GM18519 (cell line): ENCODE measurements around the gene ZNF331.

Experiments
- ATAC-seq: cut with Tn5 transposase; IDR thresholded peaks from one replicate; pipeline ENCODE4 v1.9.1; 2021; ENCODE audit warnings: mild to moderate bottlenecking, moderate library complexity; ENCODE audit not compliant: unreplicated experiment, low FRiP score

ZNF331 gene

DNA sequence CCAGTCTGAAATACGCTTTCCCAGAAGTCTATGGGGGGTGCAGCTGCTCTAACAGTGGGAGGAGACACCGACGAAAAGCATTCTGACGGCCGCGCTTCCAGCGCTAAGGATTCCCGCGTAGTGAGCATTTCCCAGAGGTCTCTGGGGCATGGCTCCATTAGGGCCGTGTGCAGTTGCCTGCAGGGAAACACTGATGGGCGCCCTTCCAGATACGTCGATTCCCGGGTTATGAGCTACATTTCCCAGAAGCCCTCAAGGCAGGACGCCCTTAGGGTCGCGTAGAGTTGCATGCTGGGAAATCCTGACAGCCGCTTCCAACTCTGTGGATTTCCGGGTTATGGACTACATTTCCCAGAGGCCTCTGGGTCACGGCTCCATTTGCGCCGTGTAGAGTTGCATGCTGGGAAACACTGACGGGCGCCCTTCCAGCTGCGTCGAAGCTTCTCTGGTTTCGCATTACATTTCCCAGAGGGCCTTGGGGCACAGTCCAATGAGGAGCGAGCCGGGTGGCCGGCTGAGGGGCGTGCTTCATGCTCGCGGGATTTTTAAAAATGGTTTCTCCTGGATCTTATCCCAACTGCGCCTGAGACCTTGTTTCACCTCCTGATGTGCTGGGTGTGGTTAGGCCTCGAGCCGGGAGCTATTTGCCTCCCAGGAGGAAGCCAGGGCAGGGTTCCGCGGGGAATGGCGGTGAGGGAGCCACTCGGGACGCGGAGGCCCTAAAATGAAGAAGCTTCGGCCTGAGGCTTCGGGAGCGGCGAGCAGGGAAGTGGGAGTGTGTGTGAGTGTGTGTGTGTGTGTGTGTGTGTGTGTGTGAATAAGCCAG lies 17.2 kb upstream of the ZNF331 start:
- ATAC-seq: peak; percentile 91

- no peak for ATAC-seq
These were observed 16.4 kb upstream of the ZNF331 start for GRCh38 chr19:53521373-53522202.

DNA sequence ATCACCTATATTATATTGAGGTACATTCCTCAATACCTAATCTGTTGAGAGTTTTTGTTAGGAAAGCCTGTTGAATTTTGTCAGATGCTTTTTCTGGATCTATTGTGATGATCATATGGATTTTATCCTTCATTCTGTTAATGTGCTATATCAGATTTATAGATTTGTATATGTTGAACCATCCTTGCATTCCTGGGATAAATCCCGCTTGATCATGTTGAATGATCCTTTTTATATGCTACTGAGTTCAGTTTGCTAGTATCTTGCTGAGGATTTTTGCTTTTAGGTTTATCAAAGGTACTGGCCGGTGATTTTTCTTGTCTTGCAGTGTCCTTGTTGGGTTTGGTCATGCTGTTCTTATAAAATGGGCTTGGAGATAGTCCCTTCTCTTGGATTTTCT lies 12.0 kb upstream of the ZNF331 start:
- no peak for ATAC-seq

DNA sequence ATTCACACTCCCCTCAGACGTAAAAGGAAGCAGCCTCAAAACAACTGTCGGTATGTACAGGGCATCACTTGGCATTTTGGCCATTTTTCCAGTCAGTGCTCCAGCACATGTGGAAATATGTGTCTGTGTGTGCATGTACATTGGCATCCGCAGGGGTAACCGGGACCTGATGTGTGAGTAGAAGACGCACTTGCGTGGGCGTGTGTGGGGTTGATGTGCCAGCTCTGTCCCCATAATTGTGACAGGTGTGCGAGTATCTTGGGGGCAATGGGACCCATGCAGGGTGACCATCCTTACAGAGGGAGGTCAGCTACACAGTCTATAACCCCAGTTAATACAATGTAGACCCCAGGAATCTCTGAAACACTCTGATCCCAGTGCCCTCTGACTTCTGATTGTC lies 7.3 kb upstream of the ZNF331 start:
- no peak for ATAC-seq

DNA sequence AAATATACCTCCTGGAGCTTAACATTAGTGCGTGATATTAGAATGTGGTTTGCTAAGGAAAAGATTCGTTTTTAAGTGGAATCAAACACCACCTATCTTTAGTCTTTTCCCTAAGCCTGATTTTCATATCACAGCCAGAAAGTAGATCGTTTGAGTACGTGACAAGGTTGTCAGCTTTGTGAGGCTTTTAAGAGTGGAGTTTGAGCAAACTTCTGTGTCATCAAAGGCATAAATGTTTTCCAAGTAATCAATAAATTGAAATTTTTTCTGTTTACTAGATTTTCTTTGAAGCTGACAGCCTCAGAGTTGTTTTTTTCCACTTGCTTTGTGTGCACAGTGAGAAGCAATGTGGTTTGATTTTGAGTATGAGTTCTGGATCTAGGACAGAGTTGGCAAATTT lies 6.5 kb upstream of the ZNF331 start:
- no peak for ATAC-seq

GRCh38 chr19:53532362-53532761 lies 5.6 kb upstream of the ZNF331 start:
- no peak for ATAC-seq

DNA sequence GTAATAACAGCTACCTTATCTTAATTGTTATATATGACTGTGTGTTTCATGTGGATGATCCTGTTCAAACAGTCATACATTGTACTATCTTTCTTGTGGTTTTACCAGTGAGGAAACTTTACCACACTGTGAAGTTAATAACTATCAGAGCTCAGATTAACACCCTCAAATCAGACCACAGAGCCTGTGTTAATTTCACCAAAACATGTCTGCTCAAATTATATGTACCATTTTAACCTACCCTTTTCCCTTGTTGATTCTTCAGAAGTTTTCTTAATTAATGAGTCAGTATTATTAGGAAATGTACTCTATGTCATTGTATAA lies 1.8 kb upstream of the ZNF331 start:
- ATAC-seq: no peak

DNA sequence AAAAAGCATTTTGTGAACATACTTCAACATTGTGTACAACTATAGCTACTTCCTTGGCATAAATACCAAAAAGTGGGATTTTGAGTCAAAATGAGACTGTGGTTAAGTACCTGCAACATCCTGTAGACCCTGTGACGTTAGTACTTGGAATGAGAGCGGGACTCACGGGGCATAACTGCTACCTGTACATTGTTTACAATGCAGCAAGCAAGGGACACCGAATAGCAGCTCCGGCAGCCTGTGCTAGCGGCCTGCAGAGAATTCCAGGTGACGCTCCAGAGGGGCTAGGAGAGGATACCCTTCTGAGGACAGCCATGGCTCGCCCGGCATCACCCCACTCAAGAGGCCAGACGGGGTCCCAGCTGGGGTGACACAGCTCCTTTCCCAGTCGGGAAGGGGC lies 824 bp upstream of the ZNF331 start:
- ATAC-seq: no peak

GRCh38 chr19:53538378-53539109 lies 599 bp downstream of the ZNF331 start:
- no peak for ATAC-seq

DNA sequence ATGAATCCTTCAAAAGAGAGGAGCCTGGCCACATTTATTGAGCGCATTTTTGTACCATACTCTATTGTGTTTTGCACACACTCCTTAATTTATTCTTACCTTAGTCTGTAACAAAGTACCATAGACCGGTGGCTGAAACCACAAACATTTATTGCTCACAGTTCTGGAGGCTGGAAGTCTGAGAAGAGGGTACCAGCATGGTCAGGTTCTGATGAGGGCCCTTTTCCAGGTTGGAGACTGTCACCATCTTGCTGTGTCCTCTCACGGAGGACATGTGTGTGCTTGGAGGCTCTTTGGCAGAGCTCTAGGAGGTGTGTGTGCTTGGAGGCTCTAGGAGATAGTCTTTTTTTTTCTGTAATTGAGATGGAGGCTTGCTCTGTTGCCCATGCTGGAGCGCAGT lies 2.1 kb downstream of the ZNF331 start:
- ATAC-seq: no peak

GRCh38 chr19:53541971-53542370 lies 4.0 kb downstream of the ZNF331 start:
- no peak for ATAC-seq

- ATAC-seq: no peak
These were observed 7.5 kb downstream of the ZNF331 start for GRCh38 chr19:53545271-53546065.

DNA sequence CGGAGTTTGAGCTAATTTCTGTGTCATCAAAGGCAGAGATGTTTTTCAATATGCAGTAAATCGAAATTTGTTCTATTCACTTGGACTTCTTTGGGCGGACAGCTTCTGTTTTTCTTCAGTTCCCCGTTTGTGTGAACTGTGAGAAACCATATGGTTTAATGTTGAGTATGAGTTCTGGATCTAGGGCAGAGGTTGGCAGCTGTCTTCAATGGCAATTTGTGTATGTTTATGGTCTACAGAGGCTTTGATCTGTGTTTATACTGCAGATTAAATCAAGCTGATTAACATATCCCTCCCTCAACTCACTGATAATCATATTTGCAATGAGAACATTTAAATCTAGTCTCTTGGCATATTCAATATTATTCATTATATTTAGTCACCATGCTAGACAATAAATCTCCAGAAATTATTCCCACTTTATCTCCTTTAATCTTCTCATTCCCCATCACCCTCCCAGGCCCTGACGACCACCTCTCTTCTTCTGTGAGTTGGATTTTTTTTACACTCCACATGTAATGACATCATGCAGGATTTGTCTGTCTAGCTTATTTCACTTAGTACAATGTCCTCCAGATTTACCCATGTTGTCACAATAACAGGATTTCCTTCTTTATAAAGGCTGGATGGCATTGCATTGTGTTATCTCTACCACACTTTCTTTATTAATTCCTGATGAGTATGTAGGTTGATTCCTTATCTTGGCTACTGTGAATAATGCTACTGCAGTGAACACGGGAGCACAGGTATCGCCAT lies 9.0 kb downstream of the ZNF331 start:
- no peak for ATAC-seq

- ATAC-seq: no peak
These were observed 11.4 kb downstream of the ZNF331 start for GRCh38 chr19:53549340-53549739.

DNA sequence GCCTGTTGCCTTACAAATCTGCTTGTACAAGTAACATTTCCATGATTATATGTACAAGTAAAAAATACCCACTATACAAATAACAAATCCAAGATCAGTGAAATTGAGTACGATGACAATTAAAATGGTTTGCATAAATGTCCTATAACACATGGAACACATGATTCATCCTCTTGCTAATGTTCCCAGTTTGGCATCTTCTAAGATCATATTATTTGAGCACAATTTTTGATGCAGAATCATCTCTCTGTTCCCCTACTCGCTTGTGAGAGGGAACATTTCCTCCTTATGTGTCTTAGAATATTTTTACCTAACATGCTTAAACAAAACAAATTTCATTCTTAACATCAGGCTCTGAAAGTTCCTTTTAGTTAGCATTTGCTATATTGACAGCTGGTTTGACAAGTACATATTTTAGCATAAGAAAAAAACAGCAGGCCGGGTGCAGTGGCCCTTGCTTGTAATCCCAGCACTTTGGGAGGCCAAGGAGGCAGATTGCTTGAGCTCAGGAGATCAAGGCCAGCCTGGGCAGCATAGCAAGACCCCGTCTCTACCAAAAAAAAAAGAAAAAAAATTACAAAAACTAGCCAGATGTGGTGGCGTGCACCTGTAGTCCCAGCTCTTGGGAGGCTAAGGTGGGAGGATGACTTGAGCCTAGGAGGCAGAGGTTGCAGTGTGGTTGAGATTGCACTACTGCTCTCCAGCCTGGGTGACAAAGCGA lies 14.2 kb downstream of the ZNF331 start:
- ATAC-seq: no peak

GRCh38 chr19:53553156-53553555 lies 15.2 kb downstream of the ZNF331 start:
- ATAC-seq: no peak

GRCh38 chr19:53553865-53554791 lies 16.2 kb downstream of the ZNF331 start:
- no peak for ATAC-seq

DNA sequence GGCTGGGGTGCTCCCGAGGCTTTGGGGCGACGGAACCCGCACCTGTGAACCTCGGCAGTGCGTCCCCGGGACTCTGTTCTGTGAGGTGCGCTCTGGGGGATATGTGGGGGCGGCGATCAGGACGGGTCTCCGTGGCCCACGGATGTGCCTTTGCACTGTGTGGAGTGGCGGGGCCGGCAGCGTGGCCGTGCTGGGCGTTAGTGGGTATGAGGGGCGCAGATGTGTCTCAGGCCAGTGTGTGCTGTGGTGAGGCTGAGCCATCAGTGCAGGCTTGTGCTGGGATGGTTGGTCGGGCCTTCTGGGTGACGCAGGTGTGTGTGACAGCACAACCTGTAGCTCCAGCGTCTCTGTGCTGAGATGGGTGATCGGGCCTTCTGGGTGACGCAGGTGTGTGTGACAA lies 16.9 kb downstream of the ZNF331 start:
- no peak for ATAC-seq
